CD14-positive monocyte (primary cell): ENCODE data around the gene SUSD1. TPM values are rescaled to one million over a fixed set of nuclear protein-coding genes. Genes with fewer than 3 reads are reported as not detected.
A peak's percentile ranks its signal among the peaks of the same experiment; 100 is the strongest.

Experiments used
- DNase-seq, 3 donors: peaks; one replicate each; pipeline ENCODE4 v3.0.0-alpha.2; 2011 to 2022
- H2AFZ ChIP-seq: 2 replicates; pipeline ENCODE4 v1.6.0; 2012; ENCODE audit warnings: mild to moderate bottlenecking, low read depth, low read length, inconsistent platforms; ENCODE audit not compliant: insufficient read depth, poor library complexity, severe bottlenecking
- H3K27ac ChIP-seq, 2 donors: 1 replicate in 1 of 2; 2 replicates in 1 of 2; pipeline ENCODE4 v1.5.1; 2012 to 2013; ENCODE audit warnings: low read length in 2 of 2, control low read depth in 1 of 2, inconsistent platforms in 1 of 2, low read depth in 1 of 2, mild to moderate bottlenecking in 1 of 2
- H3K27me3 ChIP-seq, 2 donors: one replicate each; pipeline versions ENCODE4 v1.6.0 to v1.6.1; 2011 to 2013; ENCODE audit warnings: low read length in 2 of 2; ENCODE audit not compliant: control insufficient read depth in 2 of 2, insufficient read depth in 2 of 2
- H3K36me3 ChIP-seq, 2 donors: replicated peaks in 1 of 2; 1 replicate in 1 of 2; 2 replicates in 1 of 2; pipeline versions ENCODE4 v1.5.1 to v1.6.1; 2012 to 2013; ENCODE audit warnings: low read length in 2 of 2, control low read depth in 1 of 2, inconsistent platforms in 1 of 2, mild to moderate bottlenecking in 1 of 2; ENCODE audit not compliant: insufficient read depth in 2 of 2, control insufficient read depth in 1 of 2
- H3K4me1 ChIP-seq, 2 donors: 1 replicate in 1 of 2; 2 replicates in 1 of 2; pipeline versions ENCODE4 v1.5.1 to v1.6.1; 2012 to 2013; ENCODE audit warnings: low read length in 2 of 2, control low read depth in 1 of 2, inconsistent platforms in 1 of 2, mild to moderate bottlenecking in 1 of 2, moderate library complexity in 1 of 2; ENCODE audit not compliant: insufficient read depth in 2 of 2, control insufficient read depth in 1 of 2
- H3K4me2 ChIP-seq: replicated peaks from 2 replicates; pipeline ENCODE3; 2012; ENCODE audit warnings: low read length, moderate library complexity, mild to moderate bottlenecking; ENCODE audit not compliant: poor library complexity, severe bottlenecking; ENCODE audit errors: extremely low read depth
- H3K4me3 ChIP-seq, 3 experiments: fragments of 200-600 bp in 1 of 3; sonication (generic) in 1 of 3; replicated peaks in 1 of 3; 1 replicate in 2 of 3; 2 replicates in 1 of 3; pipeline ENCODE4 v1.5.1; 2011 to 2013; ENCODE audit warnings: low read length in 3 of 3, mild to moderate bottlenecking in 3 of 3, control low read depth in 2 of 3, low read depth in 2 of 3, inconsistent platforms in 1 of 3, moderate library complexity in 1 of 3
- H3K79me2 ChIP-seq: 2 replicates; pipeline ENCODE4 v1.6.0; 2012; ENCODE audit warnings: mild to moderate bottlenecking, control low read depth, inconsistent platforms, low read length, moderate library complexity; ENCODE audit not compliant: insufficient read depth
- H3K9ac ChIP-seq: 2 replicates; pipeline ENCODE4 v1.6.0; 2017; ENCODE audit warnings: low read length, mild to moderate bottlenecking; ENCODE audit not compliant: insufficient read depth, poor library complexity, severe bottlenecking
- H3K9me3 ChIP-seq, 2 donors: replicated peaks in 1 of 2; 1 replicate in 1 of 2; 2 replicates in 1 of 2; pipeline versions ENCODE4 v1.5.1 to v1.6.1; 2012 to 2013; ENCODE audit warnings: low read length in 2 of 2, control low read depth in 1 of 2; ENCODE audit not compliant: control insufficient read depth in 1 of 2, insufficient read depth in 1 of 2
- H4K20me1 ChIP-seq: 2 replicates; pipeline ENCODE4 v1.6.0; 2012; ENCODE audit warnings: mild to moderate bottlenecking, low read length, control low read depth, moderate library complexity; ENCODE audit not compliant: insufficient read depth
- H3K27ac Mint-ChIP-seq, 7 donors: one replicate each; pipeline ENCODE4 v1.8.0; 2020; ENCODE audit warnings: mild to moderate bottlenecking in 7 of 7, mixed read lengths in 7 of 7, moderate library complexity in 6 of 7, inconsistent platforms in 2 of 7
- H3K27me3 Mint-ChIP-seq, 3 donors: one replicate each; pipeline ENCODE4 v1.8.0; 2021 to 2022; ENCODE audit warnings: low read depth in 3 of 3, mild to moderate bottlenecking in 3 of 3, mixed read lengths in 3 of 3, moderate library complexity in 3 of 3, inconsistent platforms in 1 of 3
- H3K36me3 Mint-ChIP-seq, 2 donors: one replicate each; pipeline ENCODE4 v1.8.0; 2020; ENCODE audit warnings: mixed read lengths in 2 of 2, inconsistent platforms in 1 of 2, mild to moderate bottlenecking in 1 of 2
- H3K4me1 Mint-ChIP-seq: one replicate; pipeline ENCODE4 v1.8.0; 2020; ENCODE audit warnings: mild to moderate bottlenecking, mixed read lengths
- H3K4me3 Mint-ChIP-seq, 2 donors: one replicate each; pipeline ENCODE4 v1.8.0; 2020; ENCODE audit warnings: mild to moderate bottlenecking in 2 of 2, mixed read lengths in 2 of 2, moderate library complexity in 1 of 2
- H3K9me3 Mint-ChIP-seq, 7 donors: one replicate each; pipeline ENCODE4 v1.8.0; 2020 to 2022; ENCODE audit warnings: mixed read lengths in 7 of 7, mild to moderate bottlenecking in 6 of 7, moderate library complexity in 6 of 7, inconsistent platforms in 2 of 7
- CTCF ChIP-seq: fragments of 200-600 bp; IDR thresholded peaks from one replicate; pipeline ENCODE4 v1.8.0; 2022; ENCODE audit warnings: antibody characterized with exemption, mild to moderate bottlenecking
- WGBS: methylation state at CpG from one replicate; pipeline ENCODE4 v1.1.5; 2013; ENCODE audit warnings: missing lambda C conversion rate; ENCODE audit not compliant: insufficient coverage; 5-methylcytosine and 5-hydroxymethylcytosine counted together
- intact Hi-C, 2 donors: fragments of 100-400 bp; cut with micrococcal nuclease; formaldehyde crosslinking; loops; one replicate each; pipeline versions ENCODE4 v1.15.0 to v1.15.1; 2023
- polyA minus RNA-seq: library from RNA; depleted of rRNA, polyadenylated mRNA; stranded (reverse); fragments of >200 nt; gene quantifications from 2 replicates; pipeline ENCODE4 v1.2.3, GENCODE V29; 2012
- polyA plus RNA-seq, 3 donors: library from polyadenylated mRNA; depleted of rRNA in 1 of 3; unstranded in 2 of 3; stranded (reverse) in 1 of 3; fragments of 300-500 nt in 2 of 3; fragments of >200 nt in 1 of 3; fragmentation: Illumina TruSeq in 2 of 3; gene quantifications; 1 replicate in 2 of 3; 2 replicates in 1 of 3; pipeline ENCODE4 v1.2.3, GENCODE V29; 2012 to 2021
- total RNA-seq, 12 experiments: library from RNA in 1 of 12; stranded (reverse) in 1 of 12; fragments of 120-200 nt in 1 of 12; gene quantifications; one replicate each; pipeline ENCODE4 v1.2.4 and lab custom pipeline; 2013 to 2026; ENCODE audit warnings: mixed read lengths in 6 of 12, inconsistent platforms in 1 of 12

The SUSD1 gene
- total RNA-seq (2013): 63.1 TPM
- polyA plus RNA-seq (10 to 100 TPM; 29.1 to 42.3 (median 30.9) TPM), polyA minus RNA-seq (26.2 and 42.1 TPM in 2 replicates), total RNA-seq (lab: John Stamatoyannopoulos, UW) (42.3 to 103 (median 85.8) reads per million in 11 experiments)

- Histone ChIP-seq H3K36me3 (peaks cover 0 to 4% of the 10 kb centered on the region in 2 donors), H3K4me2 (peak within 1 kb of the TSS; percentile 91), H3K79me2 (peaks cover 43% of the 10 kb centered on the region), H3K27me3 (no peaks in the 10 kb centered on the region), H3K9ac (peak within 1 kb of the TSS; percentile 87), H3K4me1 (peaks cover 86 to 93% of the 10 kb centered on the region in 2 donors), H3K4me3 (peak within 1 kb of the TSS; percentile 40 to 79 (median 50)), H3K27ac (peak within 1 kb of the TSS; percentile 82 to 94), H3K9me3 (no peaks in the 10 kb centered on the region), H2AFZ (peak within 1 kb of the TSS; percentile 73), H4K20me1 (peaks cover 7% of the 10 kb centered on the region)
- H3K9me3 Mint-ChIP-seq: peaks cover 0 to 5% (median 0%) of the 10 kb centered on the region in 7 donors
- peak; percentile 58 to 77 (median 67) for DNase-seq
- peaks cover 0 to 2% (median 0%) of the 10 kb centered on the region in 3 donors for H3K27me3 Mint-ChIP-seq
- peak within 1 kb of the TSS; percentile 97 to 98 (median 98) for H3K27ac Mint-ChIP-seq
- 2% methylated on average over 86 of the region's 88 CpGs for WGBS
- H3K4me1 Mint-ChIP-seq: peaks cover 81% of the 10 kb centered on the region
- H3K36me3 Mint-ChIP-seq: peaks cover 24 to 28% of the 10 kb centered on the region in 2 donors
- intact Hi-C loops: loop anchor here (5.0 kb wide), 2 partner anchors 157 to 202 kb away; partner anchors contain the start of gene PTBP3 (in 1 of the 2)
- peak within 1 kb of the TSS; percentile 82 to 93 for H3K4me3 Mint-ChIP-seq
- no peak for TF ChIP-seq CTCF
Observed at GRCh38 chr9:112174965-112175795, at the start of gene SUSD1. Gene SUSD1 (minus strand): TSS chr9:112175297. CDS start chr9:112175235, 62 bp downstream.

- no peak overlapping the region for H2AFZ ChIP-seq
- Mint-ChIP-seq H3K4me3 (no peak overlapping the region), H3K4me1 (no peaks in the 10 kb centered on the region), H3K27me3 (peaks cover 0 to 2% (median 0%) of the 10 kb centered on the region in 3 donors), H3K36me3 (peaks cover 77 to 89% of the 10 kb centered on the region in 2 donors), H3K9me3 (no peaks in the 10 kb centered on the region), H3K27ac (peak overlapping the region in 5 of 7 donors; percentile 36 to 73 (median 51))
- H3K36me3 ChIP-seq: peaks cover 90 to 99% of the 10 kb centered on the region in 2 donors
- peak overlapping the region in 1 of 2 donors; percentile 55 for H3K27ac ChIP-seq
- H3K27me3 ChIP-seq: no peaks in the 10 kb centered on the region
- intact Hi-C loops: loop anchor here in 1 of 2 donors (10.0 kb wide), 1 partner anchor 60 kb away; no protein-coding TSS in a partner anchor
- H4K20me1 ChIP-seq: peaks cover 10% of the 10 kb centered on the region
- H3K4me3 ChIP-seq: no peak overlapping the region
- no peaks in the 10 kb centered on the region for H3K4me1 ChIP-seq
- DNase-seq: no peak
- 67% methylated on average over 2 of the region's 4 CpGs for WGBS
- TF ChIP-seq CTCF: no peak
- no peak overlapping the region for H3K9ac ChIP-seq
- no peaks in the 10 kb centered on the region for H3K79me2 ChIP-seq
- no peaks in the 10 kb centered on the region for H3K9me3 ChIP-seq
- H3K4me2 ChIP-seq: no peak overlapping the region
Observed at GRCh38 chr9:112224401-112225289, 49.5 kb upstream of the SUSD1 start.
